Coronary artery (tissue), 2 donors: ENCODE results near the gene TAAR5.
"Not testable (repeated sequence)": the region's sequence is repeated elsewhere in the genome, so short reads cannot be mapped to it uniquely, and the experiment has no call there.

Source experiments
- DNase-seq: peaks from one replicate; pipeline ENCODE4 v3.0.0-alpha.2; 2017; ENCODE audit warnings: low spot score
- H3K27ac ChIP-seq, 2 donors: fragments of 200-600 bp; sonication (generic); one replicate each; pipeline ENCODE4 v1.5.1; 2016 to 2019
- H3K4me3 ChIP-seq: fragments of 200-600 bp; sonication (generic); 2 replicates; pipeline ENCODE4 v1.5.1; 2016; ENCODE audit warnings: mild to moderate bottlenecking, moderate library complexity
- CTCF ChIP-seq: fragments of 200-600 bp; sonication (generic); IDR thresholded peaks from one replicate; pipeline ENCODE4 v1.5.1; 2019; ENCODE audit warnings: antibody characterized with exemption

Gene TAAR5

GRCh38 chr6:132589454-132589853 is at the start of gene TAAR5:
Gene TAAR5, minus strand, starts transcription at chr6:132589741. Its CDS starts 55 bp downstream, at chr6:132589686.
- TF ChIP-seq CTCF = no peak
- no peak within 1 kb of the TSS for H3K27ac ChIP-seq
- no peak within 1 kb of the TSS for H3K4me3 ChIP-seq
- DNase-seq = no peak

GRCh38 chr6:132637135-132637534 is 47.6 kb upstream of the TAAR5 start:
- DNase-seq, H3K4me3 ChIP-seq, H3K27ac ChIP-seq: not testable (repeated sequence)

- DNase-seq, H3K4me3 ChIP-seq, H3K27ac ChIP-seq: not testable (repeated sequence)
These were observed 46.4 kb upstream of the TAAR5 start for GRCh38 chr6:132635906-132636305.

GRCh38 chr6:132635288-132635687 is 45.7 kb upstream of the TAAR5 start:
- not testable (repeated sequence) for H3K27ac ChIP-seq, DNase-seq, H3K4me3 ChIP-seq

- no peak for DNase-seq
- no peak overlapping the region for H3K4me3 ChIP-seq
- no peak overlapping the region for H3K27ac ChIP-seq
- TF ChIP-seq CTCF = no peak
These were observed 45.3 kb upstream of the TAAR5 start for GRCh38 chr6:132634796-132635195.

- no peak for TF ChIP-seq CTCF
- DNase-seq = no peak
- H3K4me3 ChIP-seq = no peak overlapping the region
These were observed 43.8 kb upstream of the TAAR5 start for GRCh38 chr6:132633362-132633761.

GRCh38 chr6:132624175-132624574 is 34.6 kb upstream of the TAAR5 start, which contains the start of gene TAAR2:
Gene TAAR2, minus strand, starts transcription at chr6:132624275. Its CDS starts 0 bp downstream, at chr6:132624275.
- no peak for TF ChIP-seq CTCF
- H3K27ac ChIP-seq = no peak within 1 kb of the TSS
- no peak for DNase-seq
- no peak within 1 kb of the TSS for H3K4me3 ChIP-seq

More at GRCh38 chr6:132633362-132633761, 43.8 kb upstream of the TAAR5 start:
- H3K27ac ChIP-seq = no peak overlapping the region

- no peak for TF ChIP-seq CTCF
- no peak for DNase-seq
- no peak overlapping the region for H3K27ac ChIP-seq
- no peak overlapping the region for H3K4me3 ChIP-seq
These were observed 33.7 kb upstream of the TAAR5 start for GRCh38 chr6:132623106-132623845.
